HG02938 (cell line): ENCODE measurements around the gene NHSL2.

ENCODE experiments used
- ATAC-seq: cut with Tn5 transposase; IDR thresholded peaks from one replicate; pipeline ENCODE4 v1.9.1; 2021; ENCODE audit warnings: mild to moderate bottlenecking, moderate library complexity; ENCODE audit not compliant: unreplicated experiment

NHSL2 gene

DNA sequence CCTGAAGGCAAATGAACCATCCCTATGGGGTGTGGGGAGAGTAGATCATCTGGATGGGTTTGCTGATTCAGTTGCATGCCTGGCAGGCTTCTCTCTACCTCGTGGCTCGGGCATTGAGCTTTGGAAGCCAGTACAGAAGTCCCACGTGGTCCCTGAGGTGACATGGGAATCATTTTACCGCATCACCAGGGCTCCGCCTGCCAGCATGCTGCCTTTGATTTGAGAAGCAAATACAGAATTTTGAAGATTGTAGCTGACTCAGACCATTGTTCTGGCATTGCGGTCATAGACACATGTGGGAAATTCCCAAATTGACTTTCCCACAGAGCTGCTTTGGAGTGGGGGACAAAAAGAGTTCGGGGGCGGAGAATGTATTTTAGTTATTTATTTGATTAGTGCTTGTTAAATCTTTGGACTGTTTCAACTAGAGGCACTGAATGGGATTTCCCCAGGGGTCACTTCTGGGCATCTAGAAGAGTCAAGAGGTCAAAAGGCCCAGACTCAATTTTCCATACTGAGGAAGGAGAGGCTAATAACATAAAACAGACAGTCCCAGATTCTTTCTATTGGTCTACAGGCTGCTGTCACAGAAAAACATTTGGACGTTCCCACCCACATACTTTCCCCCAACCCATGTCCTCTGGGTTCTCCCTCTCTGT lies 79.3 kb downstream of the NHSL2 start:
- no peak for ATAC-seq

GRCh38 chrX:71990518-71990917 lies 79.9 kb downstream of the NHSL2 start:
- ATAC-seq, result no peak

DNA sequence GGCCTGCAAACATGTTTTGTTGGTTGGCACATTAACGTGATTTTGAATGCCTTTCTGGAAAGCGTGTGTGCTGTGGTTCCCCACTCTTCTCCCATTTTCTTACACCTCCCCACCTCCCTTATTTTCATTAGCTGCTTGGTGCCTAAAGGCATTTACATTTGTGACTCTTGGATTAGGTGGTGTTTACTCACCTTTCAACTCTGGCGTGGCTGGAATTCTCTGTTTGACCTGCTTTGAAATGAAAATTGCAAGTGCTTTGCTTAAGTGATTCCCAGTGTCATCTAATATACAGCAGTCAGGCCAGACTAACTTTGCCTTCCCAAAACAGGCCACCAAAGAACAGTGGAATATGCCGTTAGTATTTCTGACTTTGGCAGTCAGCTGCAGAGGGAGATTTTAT lies 80.5 kb downstream of the NHSL2 start:
- no peak for ATAC-seq

GRCh38 chrX:71992711-71993110 lies 82.1 kb downstream of the NHSL2 start:
- no peak for ATAC-seq

- no peak for ATAC-seq
These were observed 82.7 kb downstream of the NHSL2 start for GRCh38 chrX:71993371-71993770.

DNA sequence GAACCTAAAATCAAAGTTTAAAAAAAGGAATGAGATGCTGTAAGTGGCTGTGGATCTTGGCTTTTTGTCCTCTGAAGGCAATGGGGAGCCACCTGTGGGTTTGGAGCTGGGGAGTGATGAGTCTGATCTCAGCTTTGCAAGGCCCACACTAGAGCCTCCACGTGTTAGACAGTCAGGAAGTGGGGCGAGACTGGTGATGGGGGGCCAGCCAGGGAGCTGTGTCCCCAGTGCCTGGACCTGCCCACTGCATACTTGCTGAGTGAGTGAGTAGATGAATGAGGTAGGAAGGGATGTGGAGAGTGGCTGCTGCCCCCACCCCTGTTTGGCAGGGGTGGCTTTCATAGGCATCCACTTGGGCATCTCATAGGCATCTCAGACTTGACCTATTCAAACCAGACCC lies 84.0 kb downstream of the NHSL2 start:
- no peak for ATAC-seq

- ATAC-seq, result no peak
These were observed 84.5 kb downstream of the NHSL2 start for GRCh38 chrX:71995122-71995521.

- no peak for ATAC-seq
These were observed 85.5 kb downstream of the NHSL2 start for GRCh38 chrX:71996136-71996535.

GRCh38 chrX:71996826-71997225 lies 86.2 kb downstream of the NHSL2 start:
- ATAC-seq, result no peak

DNA sequence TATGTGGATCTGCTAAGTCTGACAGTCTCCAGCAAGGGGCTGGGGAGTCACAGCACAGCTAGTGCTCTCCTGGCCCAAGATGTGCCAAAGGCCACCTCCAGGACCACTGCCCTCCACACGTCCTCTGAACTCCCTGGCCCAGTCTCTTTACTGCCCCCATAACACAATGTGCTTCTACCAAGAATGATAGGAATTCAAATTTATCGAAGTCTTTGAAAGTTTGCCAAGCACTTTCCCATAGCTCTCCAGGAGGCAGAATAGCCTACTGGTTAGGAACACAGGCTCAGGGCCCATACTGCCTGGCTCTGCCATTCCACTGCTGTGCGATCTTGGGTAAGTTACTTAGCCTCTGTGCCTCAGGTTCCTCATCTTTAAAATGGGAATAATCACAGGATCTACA lies 86.7 kb downstream of the NHSL2 start:
- no peak for ATAC-seq

DNA sequence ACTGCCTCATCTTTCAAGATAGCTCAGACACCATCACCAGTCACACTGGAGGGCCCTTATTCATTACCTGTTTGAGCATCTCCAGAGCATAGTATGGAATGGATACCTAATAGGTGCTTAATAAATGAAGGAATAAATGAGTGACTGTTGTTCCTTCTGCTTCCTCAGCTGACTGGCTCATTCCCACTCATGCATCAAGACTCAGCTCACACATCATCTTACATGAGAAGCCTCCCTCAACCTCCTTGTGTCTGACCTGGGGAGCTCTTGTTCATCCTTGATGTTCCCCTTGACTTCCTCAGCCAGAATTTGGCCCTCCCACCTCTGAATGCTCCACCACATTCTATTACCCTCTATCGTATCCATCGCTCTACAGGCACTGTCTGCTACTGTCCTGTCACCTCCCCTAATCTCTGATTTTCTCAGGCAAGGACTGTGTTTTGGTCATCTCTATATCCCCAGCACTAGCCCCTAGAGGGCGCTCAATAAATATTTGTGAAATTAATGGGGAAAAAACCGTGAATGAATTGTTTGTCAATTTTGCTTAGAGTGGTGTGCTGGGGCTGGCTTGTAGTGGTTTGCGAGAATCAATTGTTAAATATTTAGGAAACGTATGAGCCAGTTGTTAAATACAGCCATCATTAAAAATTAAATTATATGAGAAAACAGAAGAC lies 88.3 kb downstream of the NHSL2 start:
- no peak for ATAC-seq

GRCh38 chrX:71999535-71999934 lies 88.9 kb downstream of the NHSL2 start:
- no peak for ATAC-seq

DNA sequence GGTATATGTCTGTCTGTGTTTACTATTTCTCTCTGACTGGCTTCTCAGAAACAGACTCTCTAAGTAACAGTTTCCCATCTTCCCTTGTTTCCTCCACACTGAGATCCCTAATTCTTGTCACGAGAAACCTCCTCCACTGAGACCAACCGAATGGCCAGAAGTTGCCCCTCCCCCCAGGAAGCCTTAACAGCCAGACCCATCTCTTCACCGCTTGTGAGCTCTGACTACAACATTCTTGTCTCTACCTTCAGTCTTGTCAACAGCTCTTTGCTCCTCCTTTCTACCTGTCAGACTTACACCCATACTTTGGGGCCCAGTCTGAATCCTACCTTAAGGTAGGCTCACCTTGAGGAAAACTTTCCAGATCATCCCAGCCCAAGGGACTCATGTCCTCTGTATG lies 90.8 kb downstream of the NHSL2 start:
- no peak for ATAC-seq

GRCh38 chrX:72001906-72002305 lies 91.3 kb downstream of the NHSL2 start:
- no peak for ATAC-seq

DNA sequence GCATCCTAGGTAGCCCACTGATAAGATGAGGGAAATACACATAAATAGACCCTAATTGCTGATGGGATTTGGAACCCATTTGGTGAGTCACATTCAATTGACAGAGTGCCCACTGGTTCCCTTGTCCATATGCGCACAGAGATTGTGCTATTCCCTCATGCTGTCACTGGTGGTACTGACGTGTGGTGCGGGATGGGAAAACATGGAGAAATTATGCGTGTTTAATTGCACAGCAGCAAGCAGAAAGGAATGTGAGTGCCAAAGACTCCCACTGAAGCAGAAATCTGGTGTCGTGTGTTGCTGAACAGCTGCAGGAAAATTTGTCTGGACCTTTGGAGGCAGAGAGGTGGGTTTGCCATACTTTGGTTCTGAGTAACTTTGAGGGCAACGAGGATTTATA lies 92.2 kb downstream of the NHSL2 start:
- no peak for ATAC-seq

- no peak for ATAC-seq
These were observed 93.4 kb downstream of the NHSL2 start for GRCh38 chrX:72003811-72004750.

DNA sequence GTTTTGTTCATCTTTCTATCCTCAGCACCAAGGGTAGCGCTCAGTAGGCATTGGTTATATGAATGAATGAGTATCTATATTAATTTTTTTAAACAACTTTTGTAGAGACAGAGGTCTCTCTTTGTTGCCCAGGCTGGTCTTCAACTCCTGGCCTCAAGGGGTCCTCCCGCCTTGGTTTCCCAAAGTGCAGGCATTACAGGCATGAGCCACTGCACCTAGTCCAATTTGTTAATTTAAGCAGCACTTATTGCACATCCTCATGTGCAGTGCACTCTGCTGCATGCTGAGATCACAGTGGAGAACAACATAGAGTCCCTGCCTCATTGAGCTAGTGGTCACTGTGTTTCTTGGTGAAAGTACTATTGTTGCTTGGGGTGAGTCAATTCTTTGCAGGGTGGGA lies 94.4 kb downstream of the NHSL2 start:
- ATAC-seq, result no peak

DNA sequence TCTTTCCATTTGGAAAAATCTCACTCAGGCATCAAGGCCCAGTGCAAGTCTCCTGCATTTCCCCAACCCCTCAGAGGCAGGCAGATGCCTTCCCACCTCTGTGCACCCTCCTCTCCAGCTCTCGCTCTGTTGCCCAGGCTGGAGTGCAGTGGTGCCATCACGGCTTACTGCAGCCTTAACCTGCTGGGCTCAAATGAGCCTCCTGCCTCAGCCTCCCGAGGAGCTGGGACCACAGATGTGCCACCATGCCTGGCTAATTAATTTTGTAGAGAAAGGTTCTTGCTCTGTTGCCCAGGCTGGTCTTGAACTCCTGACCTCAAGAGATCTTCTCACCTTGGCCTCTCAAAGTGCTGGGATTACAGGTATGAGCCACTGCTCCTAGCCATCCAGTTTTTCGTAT lies 95.8 kb downstream of the NHSL2 start:
- no peak for ATAC-seq

DNA sequence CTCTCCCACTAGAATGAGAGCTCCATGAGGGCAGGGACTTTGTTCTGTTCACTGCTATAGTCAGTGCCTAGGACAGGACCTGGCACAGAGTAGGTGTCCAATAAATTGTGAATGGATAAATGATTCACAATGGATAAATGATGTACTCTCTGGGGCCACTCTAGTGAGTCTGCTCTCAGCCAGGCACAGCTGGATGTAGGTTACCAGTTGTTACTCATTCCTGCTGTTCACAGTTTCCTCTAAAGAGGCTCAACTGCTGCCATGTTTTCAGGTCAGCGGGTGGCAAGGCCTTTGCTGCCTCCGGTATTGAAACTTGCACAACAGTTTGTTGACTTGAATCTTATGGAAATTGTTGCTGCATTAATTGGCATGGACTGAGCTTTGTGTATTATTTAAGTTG lies 99.1 kb downstream of the NHSL2 start:
- ATAC-seq, result no peak

DNA sequence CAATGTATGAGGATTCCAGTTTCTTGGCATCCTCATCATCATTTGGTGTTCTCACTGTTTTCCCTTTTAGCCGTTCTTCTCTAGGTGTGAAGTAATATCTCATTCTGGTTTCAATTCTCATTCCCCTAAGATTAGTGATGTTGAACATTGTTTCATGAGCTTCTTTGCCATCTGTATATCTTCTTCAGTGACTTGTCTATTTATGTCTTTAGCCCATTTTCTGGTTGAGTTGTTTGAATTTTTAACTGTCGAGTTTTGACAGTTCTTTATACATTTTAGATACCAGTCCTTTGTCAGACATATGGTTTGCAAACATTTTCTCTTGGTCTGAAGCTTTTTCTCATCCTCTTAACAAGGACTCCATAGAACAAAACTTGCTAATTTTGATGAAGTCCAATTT lies 101.1 kb downstream of the NHSL2 start:
- ATAC-seq, result no peak

GRCh38 chrX:72015383-72015782 lies 104.7 kb downstream of the NHSL2 start:
- no peak for ATAC-seq
